ENCODE results near the gene AMY2B. TPM values are rescaled to one million over a fixed set of nuclear protein-coding genes. Genes with fewer than 3 reads are reported as not detected.
"Not testable (repeated sequence)": the region's sequence is repeated elsewhere in the genome, so short reads cannot be mapped to it uniquely, and the experiment has no call there.

Gene AMY2B
- polyA plus RNA-seq (2012; ENCODE audit: insufficient read depth, insufficient read length, low read depth), result 22.1 TPM

DNA sequence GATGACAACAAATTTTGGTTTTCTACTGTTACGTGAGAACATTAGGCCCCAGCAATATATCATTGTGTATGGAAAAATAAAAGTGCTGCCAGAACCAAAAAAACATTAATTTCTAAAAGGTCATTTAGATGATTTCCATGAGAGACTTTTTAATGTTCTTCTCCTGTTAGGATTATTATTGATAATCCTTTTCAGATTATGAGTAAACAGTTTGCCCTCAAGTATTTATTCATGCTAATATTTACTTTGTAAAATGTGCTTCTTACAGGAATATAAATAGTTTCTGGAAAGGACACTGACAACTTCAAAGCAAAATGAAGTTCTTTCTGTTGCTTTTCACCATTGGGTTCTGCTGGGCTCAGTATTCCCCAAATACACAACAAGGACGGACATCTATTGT is at the start of gene AMY2B:
Gene AMY2B, plus strand, starts transcription at position 301 of the 400 bp plus-strand sequence. Its CDS starts 14 bp downstream, at position 315.
- H3K9me3 ChIP-seq; DNase-seq; H3K4me1 ChIP-seq; H3K27me3 ChIP-seq; H3K36me3 ChIP-seq; H3K4me3 ChIP-seq (ENCODE audit: low read depth, low read length): not testable (repeated sequence)

DNA sequence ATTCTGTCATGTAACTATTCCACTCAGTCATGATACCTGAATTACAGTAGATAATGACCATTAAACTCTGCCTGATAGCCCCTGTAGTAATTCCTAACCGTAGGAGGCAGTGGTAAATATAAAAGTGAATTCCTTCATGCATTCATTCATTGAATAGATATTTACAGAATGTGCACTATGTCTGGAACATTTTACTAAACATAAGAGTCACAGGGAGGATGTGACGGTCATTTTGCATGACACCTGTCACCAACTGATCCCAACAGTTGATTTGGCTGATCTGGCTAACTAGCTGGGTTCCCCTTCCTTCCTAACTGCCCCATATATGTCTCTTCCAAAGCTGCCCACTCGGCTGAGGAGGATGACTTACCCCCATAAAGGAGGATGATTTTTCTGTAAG is 48.0 kb upstream of the AMY2B start:
- H3K4me1 ChIP-seq, result no peaks in the 10 kb centered on the region
- H3K9me3 ChIP-seq, result no peaks in the 10 kb centered on the region
- no peak for DNase-seq
- H3K27me3 ChIP-seq, result no peaks in the 10 kb centered on the region
- no peaks in the 10 kb centered on the region; the same call in 1 of the 2 replicates for H3K36me3 ChIP-seq
- TF ChIP-seq, protein P1, sequence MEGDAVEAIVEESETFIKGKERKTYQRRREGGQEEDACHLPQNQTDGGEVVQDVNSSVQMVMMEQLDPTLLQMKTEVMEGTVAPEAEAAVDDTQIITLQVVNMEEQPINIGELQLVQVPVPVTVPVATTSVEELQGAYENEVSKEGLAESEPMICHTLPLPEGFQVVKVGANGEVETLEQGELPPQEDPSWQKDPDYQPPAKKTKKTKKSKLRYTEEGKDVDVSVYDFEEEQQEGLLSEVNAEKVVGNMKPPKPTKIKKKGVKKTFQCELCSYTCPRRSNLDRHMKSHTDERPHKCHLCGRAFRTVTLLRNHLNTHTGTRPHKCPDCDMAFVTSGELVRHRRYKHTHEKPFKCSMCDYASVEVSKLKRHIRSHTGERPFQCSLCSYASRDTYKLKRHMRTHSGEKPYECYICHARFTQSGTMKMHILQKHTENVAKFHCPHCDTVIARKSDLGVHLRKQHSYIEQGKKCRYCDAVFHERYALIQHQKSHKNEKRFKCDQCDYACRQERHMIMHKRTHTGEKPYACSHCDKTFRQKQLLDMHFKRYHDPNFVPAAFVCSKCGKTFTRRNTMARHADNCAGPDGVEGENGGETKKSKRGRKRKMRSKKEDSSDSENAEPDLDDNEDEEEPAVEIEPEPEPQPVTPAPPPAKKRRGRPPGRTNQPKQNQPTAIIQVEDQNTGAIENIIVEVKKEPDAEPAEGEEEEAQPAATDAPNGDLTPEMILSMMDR (IDR thresholded peaks at IDR 0.05; ENCODE audit: low read depth, low read length), result no peak
- H3K4me3 ChIP-seq (ENCODE audit: low read depth, low read length), result no peak overlapping the region

DNA sequence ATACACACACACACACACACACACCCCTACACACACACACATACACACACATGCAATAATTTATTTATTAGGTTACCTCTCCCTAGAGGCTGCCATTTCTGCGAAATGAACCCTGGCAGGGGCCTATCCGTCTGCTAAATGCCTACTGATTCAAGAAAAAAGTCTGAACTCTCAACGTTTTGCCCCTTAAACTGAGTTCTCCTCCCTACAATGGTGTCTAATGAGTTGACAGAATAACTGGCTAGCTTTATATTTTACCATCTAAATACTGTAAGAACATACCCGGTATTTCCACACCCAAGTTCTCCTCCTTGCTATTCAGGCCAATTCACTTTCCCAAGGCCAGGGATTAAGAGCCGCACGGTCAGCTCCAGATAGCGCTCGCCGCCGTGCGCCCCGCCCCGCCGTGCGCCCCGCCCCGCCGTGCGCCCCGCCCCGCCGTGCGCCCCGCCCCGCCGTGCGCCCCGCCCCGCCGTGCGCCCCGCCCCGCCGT is 46.2 kb upstream of the AMY2B start:
- Histone ChIP-seq H3K27me3 (no peaks in the 10 kb centered on the region), H3K9me3 (no peaks in the 10 kb centered on the region), H3K36me3 (peaks cover 14% of the 10 kb centered on the region), H3K4me1 (no peaks in the 10 kb centered on the region), H3K4me3 (ENCODE audit: low read depth, low read length) (peak overlapping the region; percentile 54)
- DNase-seq, result no peak
- TF ChIP-seq, protein P1 (IDR thresholded peaks at IDR 0.05; ENCODE audit: low read depth, low read length), result no peak

DNA sequence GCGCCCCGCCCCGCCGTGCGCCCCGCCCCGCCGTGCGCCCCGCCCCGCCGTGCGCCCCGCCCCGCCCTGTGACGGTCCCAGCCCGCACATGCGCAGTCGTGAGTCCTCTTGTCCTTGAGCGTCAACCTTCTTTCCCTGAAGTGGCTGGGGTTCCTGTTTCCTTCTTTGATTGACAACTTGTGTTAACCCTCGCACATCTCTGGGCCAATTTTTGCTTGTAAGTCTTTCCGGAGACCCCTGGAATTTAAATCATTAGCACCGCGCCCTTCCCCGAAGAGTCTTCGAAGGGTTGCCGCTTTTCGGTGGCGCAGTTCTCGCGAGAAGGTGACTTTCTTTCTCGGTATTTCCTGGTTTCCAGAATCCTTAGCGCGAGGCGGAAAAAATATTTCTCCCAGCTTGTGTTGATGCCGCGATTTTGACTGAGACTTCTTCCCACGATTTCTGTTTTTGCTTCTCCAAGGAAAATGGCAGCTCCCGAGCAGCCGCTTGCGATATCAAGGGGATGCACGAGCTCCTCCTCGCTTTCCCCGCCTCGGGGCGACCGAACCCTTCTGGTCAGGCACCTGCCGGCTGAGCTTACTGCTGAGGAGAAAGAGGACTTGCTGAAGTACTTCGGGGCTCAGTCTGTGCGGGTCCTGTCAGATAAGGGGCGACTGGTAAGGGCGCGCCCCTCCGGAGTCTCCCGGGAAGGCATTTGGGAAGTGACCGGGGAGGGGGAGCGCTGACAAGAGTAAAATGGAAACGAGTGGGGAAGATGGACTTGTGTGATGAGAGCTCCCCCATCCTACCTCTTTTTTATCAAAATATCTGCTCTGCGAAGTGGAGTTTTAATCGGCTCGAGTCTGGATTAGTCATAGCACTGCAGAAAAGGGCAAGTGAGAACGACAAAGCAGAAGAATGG is 45.5 kb upstream of the AMY2B start, which contains the start of gene RNPC3:
Gene RNPC3, plus strand, starts transcription at position 93 of the 901 bp plus-strand sequence. Its CDS starts 372 bp downstream, at position 465.
- DNase-seq, result peak; percentile 87
- H3K4me3 ChIP-seq (ENCODE audit: low read depth, low read length), result peak within 1 kb of the TSS; percentile 89
- no peaks in the 10 kb centered on the region for H3K27me3 ChIP-seq
- H3K36me3 ChIP-seq, result peaks cover 21% of the 10 kb centered on the region
- H3K4me1 ChIP-seq, result no peaks in the 10 kb centered on the region
- TF ChIP-seq, protein P1 (IDR thresholded peaks at IDR 0.05; ENCODE audit: low read depth, low read length), result peak; percentile 28; the same call in 1 of the 2 replicates
- no peaks in the 10 kb centered on the region for H3K9me3 ChIP-seq

DNA sequence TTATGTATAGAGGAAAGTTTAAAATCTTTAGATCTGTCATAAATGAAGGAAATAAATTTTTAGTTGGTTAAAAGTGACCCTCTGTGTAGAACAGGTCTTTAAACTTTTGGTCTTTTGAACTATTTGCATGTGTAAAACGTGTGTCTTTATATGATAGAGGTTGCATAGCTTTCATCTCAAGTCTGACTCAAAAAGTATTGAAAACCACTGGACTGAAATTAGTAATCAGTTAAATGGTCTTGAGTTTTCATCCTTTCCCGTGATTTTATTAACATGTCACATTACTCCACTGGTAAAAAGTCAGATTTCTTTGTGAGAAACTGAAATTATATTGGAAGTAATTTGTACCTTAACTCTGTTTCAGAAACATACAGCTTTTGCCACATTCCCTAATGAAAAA is 44.1 kb upstream of the AMY2B start:
- peak overlapping the region; percentile 89 for H3K4me3 ChIP-seq (ENCODE audit: low read depth, low read length)

DNA sequence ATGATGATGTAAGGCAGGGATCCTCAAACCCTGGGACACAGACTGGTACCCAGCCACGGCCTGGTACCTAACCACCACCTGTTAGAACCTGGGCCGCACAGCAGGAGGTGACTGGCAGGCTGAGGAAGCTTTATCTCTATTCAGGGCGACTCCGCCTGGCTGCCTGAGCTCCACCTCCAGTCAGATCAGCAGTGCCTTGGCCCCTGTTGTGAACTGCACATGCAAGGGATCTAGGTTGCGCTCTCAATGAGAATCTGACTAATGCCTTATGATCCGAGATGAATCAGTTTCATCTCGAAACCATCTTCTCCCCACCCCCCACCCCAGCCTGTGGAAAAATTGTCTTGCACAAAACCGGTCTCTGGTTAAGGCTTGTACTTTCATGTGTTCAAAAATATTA is 41.6 kb upstream of the AMY2B start:
- no peaks in the 10 kb centered on the region for H3K9me3 ChIP-seq
- H3K4me3 ChIP-seq (ENCODE audit: low read depth, low read length), result no peak overlapping the region
- peaks cover 3% of the 10 kb centered on the region; the same call in 1 of the 2 replicates for H3K4me1 ChIP-seq
- peak; percentile 7 for DNase-seq
- TF ChIP-seq, protein P1 (IDR thresholded peaks at IDR 0.05; ENCODE audit: low read depth, low read length), result no peak
- no peaks in the 10 kb centered on the region for H3K27me3 ChIP-seq
- H3K36me3 ChIP-seq, result peaks cover 32% of the 10 kb centered on the region

More for the DNA sequence above, 44.1 kb upstream of the AMY2B start:
- TF ChIP-seq, protein P1 (IDR thresholded peaks at IDR 0.05; ENCODE audit: low read depth, low read length), result no peak
- peaks cover 26% of the 10 kb centered on the region for H3K36me3 ChIP-seq
- no peaks in the 10 kb centered on the region for H3K27me3 ChIP-seq
- no peaks in the 10 kb centered on the region for H3K9me3 ChIP-seq
- peaks cover under 1% of the 10 kb centered on the region; the same call in 1 of the 2 replicates for H3K4me1 ChIP-seq
- no peak for DNase-seq
